GM21367 (cell line): ENCODE data around the gene RAPGEF2.

Experiments
- ATAC-seq: cut with Tn5 transposase; IDR thresholded peaks from one replicate; pipeline ENCODE4 v1.9.1; 2021; ENCODE audit not compliant: unreplicated experiment

Gene RAPGEF2

DNA sequence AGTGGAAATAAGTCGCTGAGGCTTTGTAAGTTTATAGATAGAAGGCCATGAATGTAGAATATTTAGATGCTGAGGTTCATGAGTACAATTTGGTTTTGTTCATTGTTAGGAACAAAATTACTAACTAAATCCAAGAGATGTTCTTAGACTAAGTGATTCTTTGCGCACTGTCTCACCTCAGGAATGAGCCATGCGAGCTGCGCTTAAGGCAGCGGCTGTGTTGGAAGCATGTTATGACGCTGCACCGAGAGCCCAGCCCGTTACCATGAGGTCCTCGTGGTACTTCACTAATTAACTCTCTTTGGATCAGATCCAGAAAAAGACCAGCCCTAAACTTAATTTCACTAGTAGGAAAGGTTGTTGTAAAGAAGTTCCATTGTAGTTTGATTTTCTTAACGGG is 166.2 kb downstream of the RAPGEF2 start:
- no peak for ATAC-seq

DNA sequence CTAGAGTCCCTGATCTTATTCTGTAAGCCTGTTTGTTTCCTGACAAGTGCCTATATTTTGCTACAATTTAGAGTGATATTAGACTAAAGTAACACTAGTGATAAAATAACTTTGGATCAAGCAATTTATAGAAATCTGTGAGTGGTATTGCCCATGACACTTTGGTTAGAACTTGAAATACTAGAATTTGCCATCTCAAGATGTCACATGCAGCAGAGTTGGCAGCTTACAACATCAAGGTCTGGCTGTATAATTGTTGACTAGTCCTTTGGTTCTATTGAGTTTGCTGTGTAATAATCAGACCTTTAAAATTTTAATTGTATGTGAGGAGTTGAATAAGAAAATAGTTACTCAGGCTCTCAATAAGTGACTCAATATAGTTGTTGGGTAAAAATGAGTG is 167.1 kb downstream of the RAPGEF2 start:
- ATAC-seq, result no peak

DNA sequence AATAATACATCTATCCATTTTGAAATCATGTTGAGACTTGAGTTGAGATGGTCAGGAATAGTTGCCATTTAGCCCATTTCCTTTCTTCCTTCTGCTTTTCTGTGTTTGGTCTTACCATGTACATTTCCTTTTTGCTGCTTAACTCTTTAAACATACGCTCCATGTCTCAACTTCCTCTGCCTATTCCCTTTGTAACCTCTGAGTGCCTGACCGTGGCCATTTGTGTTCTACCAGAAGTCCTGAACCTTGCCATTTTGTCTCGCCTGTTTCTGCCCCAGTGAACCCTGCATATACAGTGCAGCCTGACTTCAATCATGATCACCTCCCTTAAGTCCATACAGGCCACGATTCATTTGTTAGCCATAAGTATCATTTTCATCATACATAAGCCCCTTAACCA is 169.0 kb downstream of the RAPGEF2 start:
- ATAC-seq, result no peak

DNA sequence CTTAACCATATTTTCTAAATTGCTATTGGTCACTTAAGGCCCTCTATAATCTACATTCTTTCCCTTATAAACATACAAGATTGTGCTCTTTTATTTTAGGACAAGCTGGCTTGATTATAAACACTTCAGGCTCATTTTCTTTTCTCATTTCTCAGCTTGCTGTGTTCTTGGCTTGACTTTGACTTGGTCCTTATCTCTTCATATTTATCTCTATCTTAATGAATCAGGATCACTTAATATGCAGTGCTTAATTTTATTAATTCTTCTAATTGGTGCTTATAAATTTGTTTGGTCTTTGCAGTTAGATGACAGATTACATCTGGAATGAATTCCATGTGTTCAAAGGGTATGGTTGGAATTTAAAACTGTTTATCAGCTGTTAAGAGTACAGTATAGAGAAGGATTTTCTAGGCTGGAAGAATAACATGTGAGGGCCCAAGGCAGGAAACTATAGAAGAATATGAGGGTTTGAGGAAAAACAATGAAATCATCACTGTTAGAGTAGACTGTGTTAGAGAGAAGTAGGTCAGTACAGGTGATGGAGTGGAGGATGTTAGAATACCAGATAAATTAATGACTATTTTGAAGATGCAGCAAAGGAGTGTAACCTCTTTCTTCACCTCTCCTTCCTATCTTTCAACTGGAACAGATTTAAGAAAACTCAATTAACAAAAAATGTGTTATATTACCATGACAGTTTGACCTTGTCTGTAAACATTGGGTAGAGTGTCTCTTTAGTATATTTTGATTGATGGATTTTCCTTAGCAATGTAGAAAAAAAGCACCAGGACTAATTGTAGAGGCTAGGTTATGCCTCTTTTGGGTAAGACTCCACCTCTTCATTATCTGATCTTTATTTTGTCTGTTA is 169.6 kb downstream of the RAPGEF2 start:
- no peak for ATAC-seq

DNA sequence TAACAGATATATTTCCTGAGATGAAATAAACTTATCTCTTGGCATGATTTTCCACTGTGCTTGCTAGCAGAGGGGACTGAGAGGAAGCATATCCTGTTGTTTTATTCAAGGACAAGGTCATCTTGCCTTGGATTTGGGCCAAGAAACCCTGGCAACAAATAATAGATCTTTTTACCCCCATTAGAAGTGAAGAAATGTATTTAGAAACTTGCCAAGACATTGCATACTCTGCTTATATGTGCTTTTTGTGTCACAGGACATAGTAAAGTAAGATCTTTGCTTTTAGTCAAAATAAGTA is 170.2 kb downstream of the RAPGEF2 start:
- no peak for ATAC-seq

DNA sequence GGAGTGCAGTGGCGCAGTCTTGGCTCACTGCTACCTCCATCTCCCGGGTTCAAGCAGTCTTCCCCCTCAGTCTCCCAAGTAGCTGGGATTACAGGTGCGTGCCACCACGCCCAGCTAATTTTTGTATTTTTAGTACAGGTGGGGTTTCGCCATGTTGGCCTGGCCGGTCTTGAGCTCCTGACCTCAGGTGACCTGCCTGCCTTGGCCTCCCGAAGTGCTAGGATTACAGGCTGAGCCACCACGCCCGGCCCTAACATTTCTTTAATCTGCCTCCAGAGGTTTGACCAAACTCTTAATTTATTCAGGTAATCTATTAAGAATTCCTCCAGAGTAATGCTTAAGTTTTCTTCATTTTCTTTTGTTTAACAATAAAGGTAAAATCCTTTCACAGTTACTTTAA is 171.0 kb downstream of the RAPGEF2 start:
- no peak for ATAC-seq

DNA sequence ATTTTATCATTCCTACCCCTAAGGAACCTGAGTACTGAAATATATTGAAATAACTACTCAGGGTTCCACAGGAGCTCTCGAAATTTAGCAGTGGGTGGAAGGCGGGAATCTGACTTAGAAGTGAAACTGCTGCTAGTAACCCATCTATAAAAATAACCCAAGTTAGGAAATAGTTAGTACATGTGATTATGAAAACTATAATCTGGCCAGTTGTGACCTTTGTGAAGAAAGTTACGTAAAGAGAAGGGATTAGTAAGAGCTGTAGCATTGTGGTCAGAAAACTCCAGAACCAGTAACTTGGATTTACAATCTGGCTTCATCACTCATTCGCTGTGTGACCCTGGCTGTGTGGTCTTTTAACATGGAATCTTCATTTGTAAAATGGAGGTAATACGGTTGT is 175.5 kb downstream of the RAPGEF2 start:
- no peak for ATAC-seq

DNA sequence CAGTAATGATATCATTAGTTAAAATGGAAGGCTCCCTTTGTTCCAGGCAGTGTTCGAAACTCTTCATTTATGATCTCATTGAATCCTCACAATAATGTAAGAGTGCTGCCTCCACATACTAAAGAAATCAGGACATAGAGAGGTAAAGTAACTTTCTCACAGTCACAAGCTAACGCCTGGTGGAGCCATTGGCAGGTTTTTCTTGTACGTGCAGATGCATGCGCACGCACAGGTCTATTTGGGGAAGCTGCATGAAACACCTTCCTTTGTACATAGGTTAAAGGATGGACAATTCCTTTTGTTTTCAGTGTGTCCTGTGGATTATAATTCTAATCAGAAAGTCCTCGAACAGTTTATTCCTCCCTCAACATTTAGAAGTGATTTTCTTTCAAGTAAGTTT is 176.2 kb downstream of the RAPGEF2 start:
- ATAC-seq, result no peak

DNA sequence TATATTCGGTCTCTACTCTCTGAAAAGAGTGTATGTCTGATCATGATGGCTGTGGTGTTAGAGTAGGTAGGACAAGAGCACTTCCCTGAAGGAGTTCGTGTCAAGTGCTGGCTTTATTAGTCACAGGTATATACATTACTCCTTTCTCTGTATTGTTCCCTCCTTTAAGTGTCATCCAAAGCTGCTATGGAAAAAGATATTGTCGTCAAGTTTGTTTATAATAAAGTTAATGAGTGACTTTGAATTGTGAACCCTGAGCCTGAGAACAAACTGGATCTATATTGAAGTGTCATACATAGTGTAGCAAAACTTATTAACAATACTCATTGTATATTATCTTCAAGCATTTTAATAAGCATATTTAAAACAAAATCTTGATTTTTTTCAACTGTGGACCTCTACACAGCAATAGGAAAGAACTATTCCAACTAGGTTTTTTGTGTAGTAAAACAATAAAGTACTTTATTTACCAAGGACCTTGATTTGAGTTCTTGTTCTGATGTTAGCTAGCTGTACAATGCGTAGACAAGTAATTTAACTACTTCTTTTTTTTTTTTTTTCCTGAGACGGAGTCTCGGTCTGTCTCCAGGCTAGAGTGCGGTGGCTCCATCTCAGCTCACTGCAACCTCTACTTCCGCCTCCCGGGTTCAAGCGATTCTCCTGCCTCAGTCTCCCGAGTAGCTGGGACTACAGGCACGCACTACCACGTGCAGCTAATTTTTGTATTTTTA is 177.7 kb downstream of the RAPGEF2 start:
- no peak for ATAC-seq

DNA sequence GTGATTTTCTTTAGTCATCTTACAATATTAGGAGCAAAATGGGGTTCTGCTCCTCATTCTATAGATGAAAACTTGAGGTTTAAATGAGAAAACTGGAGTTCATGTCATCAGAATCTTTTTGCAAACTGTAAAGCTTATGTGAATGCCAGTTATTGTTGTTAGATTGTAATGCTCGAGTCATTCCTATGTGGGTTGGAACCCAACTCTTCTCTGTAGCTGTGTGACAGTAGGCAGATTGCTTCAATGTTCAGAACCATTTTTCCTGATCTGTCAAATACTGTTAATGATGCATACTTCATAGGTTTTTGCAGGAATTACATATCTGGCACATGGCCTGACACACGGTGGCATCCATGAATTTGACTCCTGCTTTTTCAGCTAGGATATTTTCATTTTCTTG is 178.9 kb downstream of the RAPGEF2 start:
- ATAC-seq, result no peak

DNA sequence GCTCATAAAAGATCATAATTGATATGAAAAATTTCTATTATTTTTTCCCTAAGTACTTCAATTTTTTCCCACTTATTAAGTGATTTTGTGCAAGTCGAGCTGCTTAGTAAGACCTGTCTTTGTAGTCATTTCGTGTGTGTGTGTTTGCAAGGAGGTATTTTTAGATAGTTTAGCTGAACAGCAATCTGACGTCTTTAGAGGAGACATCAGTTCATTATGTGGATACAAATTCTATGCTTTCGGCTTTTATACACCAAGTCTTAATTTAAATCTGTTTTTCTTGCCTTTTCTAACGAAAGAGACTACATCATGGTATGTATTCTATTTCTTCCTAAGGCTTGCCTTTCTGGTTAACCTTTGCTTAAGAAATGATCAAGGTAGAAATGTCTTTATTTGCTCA is 179.4 kb downstream of the RAPGEF2 start:
- ATAC-seq, result no peak

DNA sequence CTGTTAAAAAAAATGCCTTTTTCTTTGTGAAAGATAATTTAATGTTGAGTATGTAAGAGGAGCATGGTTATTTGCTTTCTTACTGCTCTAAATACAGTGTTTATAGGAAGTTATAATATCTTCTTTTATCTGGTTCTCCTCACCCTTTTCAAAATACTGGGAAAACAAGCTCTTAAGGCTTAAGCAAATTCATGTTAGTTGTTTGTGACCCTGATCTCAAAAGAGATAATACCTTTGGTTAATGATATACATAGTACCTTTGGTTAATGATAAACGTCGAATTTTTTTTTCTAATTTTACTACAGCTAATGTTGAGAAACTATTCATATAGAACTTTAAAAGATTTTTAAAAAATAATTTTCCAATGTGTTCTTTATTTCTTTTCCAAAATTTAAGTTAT is 180.1 kb downstream of the RAPGEF2 start:
- ATAC-seq, result no peak

DNA sequence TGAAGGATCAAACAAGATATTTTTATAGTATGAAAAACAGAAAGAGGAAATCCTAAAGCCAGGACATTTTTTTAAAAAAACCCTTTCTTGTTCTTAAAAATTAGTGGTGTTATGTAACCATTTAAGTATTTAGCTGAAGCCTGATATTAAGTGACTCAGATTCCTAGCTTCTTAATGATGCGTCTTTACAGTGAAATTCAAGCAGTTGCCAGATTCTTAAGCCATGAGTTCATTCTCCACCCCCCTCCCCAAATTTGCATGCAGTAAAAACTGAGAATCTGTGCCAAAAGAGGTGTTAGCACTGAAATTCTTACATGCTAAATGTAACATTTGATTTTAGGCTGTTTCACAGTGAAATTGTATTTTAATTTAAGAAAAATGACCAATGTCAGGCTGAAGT is 180.8 kb downstream of the RAPGEF2 start:
- no peak for ATAC-seq

DNA sequence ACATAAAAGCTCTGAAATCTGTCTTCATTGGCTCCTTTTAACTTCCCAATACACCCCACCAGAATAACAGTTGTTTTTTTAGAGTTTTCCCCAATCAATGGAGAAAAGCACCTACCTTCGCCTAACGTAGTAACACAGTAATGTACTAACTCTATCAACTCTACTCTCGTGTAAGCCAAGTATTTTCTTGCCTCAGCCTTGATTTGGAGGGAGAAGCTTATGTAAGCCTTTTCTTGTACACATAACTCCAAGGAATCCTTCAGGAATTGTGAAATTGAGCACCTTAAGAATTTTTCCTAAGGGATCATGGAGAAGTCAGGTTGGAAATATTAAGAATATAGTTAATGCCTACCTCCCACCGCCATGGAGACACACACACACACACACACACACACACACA is 181.2 kb downstream of the RAPGEF2 start:
- no peak for ATAC-seq

DNA sequence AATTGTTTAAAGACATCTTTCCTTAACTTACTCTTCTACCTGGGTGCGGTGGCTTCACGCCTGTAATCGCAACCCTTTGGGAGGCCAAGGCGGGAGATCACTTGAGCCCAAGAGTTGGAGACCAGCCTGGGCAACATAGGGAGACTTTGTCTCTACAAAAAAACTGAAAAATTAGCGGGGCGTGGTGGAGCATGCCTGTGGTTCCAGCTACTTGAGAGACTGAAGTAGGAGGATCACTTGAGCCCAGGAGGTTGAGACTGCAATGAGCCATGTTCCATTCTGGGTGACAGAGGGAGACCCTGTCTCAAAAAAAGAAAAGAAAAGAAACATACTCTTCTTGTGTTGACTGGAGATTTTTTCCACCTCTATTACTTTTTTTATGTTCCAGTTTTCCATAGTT is 181.9 kb downstream of the RAPGEF2 start:
- ATAC-seq, result no peak

DNA sequence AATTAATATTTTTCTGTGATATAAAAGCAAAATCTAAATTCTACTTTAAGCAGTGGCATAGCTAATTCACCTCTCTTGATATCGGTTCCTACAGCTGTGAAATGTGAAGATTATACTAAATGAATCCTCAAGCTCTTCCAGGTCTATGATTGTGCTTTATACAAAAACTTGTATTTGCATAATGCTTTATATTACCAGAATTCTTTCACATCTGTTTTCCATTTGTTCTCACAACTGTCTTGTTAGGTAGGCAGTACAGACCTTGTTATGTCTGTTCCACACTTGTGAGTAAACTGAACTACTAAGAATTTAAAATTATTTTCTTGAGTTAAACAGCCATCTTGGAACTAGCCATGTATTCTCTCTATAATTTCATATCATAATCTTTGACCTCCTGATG is 184.9 kb downstream of the RAPGEF2 start:
- ATAC-seq, result no peak

DNA sequence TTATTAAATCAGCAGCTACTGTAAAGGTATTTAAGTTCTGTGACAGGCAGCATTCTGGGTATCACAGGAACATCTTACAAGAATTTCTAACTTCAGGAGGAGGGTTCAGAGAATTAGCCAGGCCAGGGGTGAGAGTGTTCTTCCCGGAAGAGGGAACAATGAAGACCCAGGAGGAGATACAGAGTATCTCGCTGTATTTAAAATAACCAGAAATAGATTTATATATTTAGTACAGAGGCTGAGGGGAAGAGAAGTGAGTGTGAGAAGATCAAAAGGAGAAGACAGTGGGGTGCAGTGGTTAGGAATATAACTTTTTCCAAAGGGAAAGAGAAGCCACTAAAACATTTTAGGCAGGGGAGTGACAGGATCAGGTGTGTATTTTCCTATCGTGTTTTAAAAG is 186.8 kb downstream of the RAPGEF2 start:
- ATAC-seq, result no peak

DNA sequence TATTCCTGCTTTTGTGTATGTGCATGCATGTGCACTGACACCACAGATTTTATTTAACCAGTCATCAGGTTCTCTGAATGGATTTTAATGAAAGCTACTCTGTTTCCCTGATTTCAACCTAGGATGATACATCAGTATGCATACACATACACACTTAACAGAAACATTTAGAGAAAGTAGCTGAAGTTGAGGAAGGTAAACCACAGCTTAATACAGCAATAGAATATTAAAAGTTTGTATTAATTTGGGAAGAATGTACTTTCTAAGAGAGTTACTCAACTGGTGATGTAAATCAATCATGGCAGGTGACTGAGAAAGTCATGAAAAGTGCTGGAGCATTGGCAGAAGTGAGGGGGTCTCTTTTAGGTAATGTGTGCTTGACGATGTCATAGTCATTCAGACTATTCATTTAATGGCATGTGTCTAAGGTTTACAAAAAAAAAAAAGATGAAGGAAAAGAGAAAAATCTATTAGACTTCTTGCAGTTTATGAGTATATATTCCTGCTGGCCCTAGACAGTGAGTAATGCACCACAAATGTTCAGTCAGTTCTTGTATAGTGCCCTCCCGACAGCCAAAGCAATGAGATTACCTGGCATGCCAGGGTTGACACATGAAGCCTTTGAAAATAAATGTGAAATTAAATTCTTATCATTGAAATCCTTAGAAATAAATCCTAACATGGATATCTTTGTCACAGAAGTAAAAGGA is 187.6 kb downstream of the RAPGEF2 start:
- no peak for ATAC-seq

DNA sequence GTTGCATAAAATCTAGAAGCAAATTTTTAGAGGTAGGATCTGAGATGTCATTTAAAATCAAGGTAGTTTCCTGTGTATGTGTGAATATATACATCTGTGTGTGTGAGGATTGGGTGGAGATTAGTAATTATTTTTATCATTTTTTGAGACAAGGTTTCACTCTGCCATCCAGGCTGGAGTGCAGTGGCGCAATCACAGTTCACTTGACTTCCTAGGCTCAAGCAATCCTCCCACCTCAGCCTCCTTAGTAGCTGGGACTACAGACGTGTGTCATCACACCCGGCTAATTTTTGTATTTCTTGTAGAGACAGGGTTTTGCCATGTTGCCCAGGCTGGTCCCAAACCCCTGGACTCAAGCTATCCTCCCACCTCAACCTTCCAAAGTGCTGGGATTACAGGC is 188.3 kb downstream of the RAPGEF2 start:
- ATAC-seq, result no peak

DNA sequence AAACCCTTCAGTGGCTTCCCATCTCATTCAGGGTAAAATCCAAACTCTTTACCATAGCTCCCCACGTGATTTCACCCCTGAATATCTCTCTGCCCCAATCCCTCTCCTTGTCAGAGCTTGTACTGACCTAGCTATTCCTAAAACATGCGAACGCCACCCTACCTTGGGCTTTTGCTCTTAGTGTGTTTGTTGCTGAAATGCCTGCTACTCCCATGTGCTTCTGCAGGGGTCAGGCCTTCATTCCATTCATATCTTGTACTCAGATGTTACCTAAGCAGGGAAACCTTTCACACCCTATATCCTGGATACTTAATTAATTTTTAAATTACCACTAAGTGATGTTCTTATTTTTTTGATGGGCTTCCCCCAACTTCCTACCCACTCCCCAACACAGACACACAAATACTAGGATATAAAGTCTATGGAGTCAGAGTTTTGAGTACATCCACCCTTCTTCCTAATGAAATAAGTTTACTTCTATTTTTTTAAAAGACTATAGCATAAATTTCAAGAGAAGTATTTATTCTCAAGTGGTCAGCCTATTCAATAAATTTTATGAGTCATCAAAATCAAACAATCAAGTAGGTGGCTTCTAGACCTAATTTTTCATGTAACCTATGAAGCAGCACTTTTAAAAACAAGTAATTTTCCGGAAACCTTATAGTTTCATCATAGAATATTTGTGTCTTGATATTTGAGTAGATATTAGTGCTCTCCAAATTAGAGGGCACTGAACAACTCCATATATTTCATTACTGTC is 189.4 kb downstream of the RAPGEF2 start:
- ATAC-seq, result no peak

DNA sequence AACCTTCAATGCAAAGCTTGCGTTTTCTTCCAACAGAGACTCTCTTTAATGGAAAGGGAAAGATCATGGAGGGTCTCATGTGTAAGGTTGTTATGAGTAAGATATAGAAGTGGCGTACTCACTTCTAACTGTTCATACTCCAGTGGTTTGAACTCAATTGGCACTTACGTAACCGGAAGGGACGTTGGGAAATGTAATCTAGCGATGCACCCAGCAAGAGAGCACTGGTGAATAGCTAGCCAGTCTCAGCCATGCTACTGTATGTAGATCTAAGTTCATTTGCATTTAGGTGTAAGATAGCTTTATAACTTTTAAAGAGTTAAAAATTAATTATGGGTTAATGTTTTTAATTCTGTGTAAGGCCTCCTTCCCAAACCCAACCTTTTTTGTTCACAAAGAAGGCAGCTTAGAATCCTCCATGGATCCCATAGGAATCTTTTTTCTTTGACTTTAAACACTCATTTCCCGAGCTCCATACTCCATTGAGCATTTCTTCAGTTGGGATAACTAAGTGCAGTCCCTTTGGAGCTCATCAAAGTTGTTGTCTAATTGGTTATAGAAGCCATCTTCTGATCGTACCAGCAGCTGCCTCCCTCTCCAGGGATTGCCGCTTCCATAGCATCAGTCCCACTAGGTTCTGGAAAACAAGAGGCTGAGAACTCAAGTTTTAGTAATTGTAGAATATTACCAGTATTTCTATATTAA is 191.1 kb downstream of the RAPGEF2 start:
- ATAC-seq, result no peak
